ENCODE data around the gene AQP5.

The AQP5 gene

DNA sequence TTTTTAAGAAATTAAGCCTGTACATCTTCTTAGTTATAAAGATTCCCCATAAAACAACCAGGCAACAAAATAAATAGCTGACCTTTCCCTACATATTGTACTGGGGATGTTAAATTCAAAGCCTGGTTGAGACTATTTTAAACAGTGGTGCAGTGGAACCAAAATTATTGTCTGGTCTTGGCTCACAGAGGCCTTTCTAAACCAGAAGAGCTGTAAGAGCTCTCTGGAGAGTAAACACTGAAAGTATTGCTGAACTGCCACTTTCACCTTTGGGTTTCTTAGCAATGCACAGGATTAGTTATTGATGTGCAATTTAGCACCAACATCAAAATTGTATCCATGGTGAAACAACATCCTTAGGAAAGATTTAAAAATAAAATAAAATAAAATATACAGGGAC, 43.0 kb downstream of the AQP5 start:
- Histone ChIP-seq H3K4me1 (ENCODE audit: control insufficient read depth, low read depth, low read length) (no peaks in the 10 kb centered on the region), H3K9ac (ENCODE audit: low read length) (no peak overlapping the region), H3K27ac (ENCODE audit: low read length) (no peak overlapping the region), H3K4me3 (ENCODE audit: low read length) (no peak overlapping the region), H3K27me3 (ENCODE audit: control insufficient read depth, insufficient read depth, low read length) (no peaks in the 10 kb centered on the region), H3K36me3 (ENCODE audit: control insufficient read depth, low read depth, low read length) (peaks cover 63% of the 10 kb centered on the region), H3K9me3 (ENCODE audit: control insufficient read depth, low read depth, low read length) (no peaks in the 10 kb centered on the region)

- Histone ChIP-seq H3K36me3 (ENCODE audit: control insufficient read depth, low read depth, low read length) (peaks cover 65% of the 10 kb centered on the region), H3K4me1 (ENCODE audit: control insufficient read depth, low read depth, low read length) (no peaks in the 10 kb centered on the region), H3K9ac (ENCODE audit: low read length) (no peak overlapping the region)
These were observed 43.5 kb downstream of the AQP5 start for GRCh38 chr12:50005175-50005574.

GRCh38 chr12:50006280-50006679, 44.6 kb downstream of the AQP5 start:
- H3K9me3 ChIP-seq (ENCODE audit: control insufficient read depth, low read depth, low read length) = no peaks in the 10 kb centered on the region
- H3K4me3 ChIP-seq (ENCODE audit: low read length) = no peak overlapping the region
- no peak overlapping the region for H3K27ac ChIP-seq (ENCODE audit: low read length)
- no peaks in the 10 kb centered on the region for H3K4me1 ChIP-seq (ENCODE audit: control insufficient read depth, low read depth, low read length)
- H3K9ac ChIP-seq (ENCODE audit: low read length) = no peak overlapping the region
- peaks cover 54% of the 10 kb centered on the region for H3K36me3 ChIP-seq (ENCODE audit: control insufficient read depth, low read depth, low read length)
- no peaks in the 10 kb centered on the region for H3K27me3 ChIP-seq (ENCODE audit: control insufficient read depth, insufficient read depth, low read length)

More at GRCh38 chr12:50005175-50005574, 43.5 kb downstream of the AQP5 start:
- Histone ChIP-seq H3K27ac (ENCODE audit: low read length) (no peak overlapping the region), H3K9me3 (ENCODE audit: control insufficient read depth, low read depth, low read length) (no peaks in the 10 kb centered on the region), H3K4me3 (ENCODE audit: low read length) (no peak overlapping the region), H3K27me3 (ENCODE audit: control insufficient read depth, insufficient read depth, low read length) (no peaks in the 10 kb centered on the region)

GRCh38 chr12:50006754-50007442, 45.2 kb downstream of the AQP5 start:
- Histone ChIP-seq H3K27ac (ENCODE audit: low read length) (no peak overlapping the region), H3K36me3 (ENCODE audit: control insufficient read depth, low read depth, low read length) (peaks cover 48% of the 10 kb centered on the region), H3K4me3 (ENCODE audit: low read length) (no peak overlapping the region), H3K27me3 (ENCODE audit: control insufficient read depth, insufficient read depth, low read length) (no peaks in the 10 kb centered on the region), H3K9ac (ENCODE audit: low read length) (no peak overlapping the region), H3K9me3 (ENCODE audit: control insufficient read depth, low read depth, low read length) (no peaks in the 10 kb centered on the region), H3K4me1 (ENCODE audit: control insufficient read depth, low read depth, low read length) (no peaks in the 10 kb centered on the region)

DNA sequence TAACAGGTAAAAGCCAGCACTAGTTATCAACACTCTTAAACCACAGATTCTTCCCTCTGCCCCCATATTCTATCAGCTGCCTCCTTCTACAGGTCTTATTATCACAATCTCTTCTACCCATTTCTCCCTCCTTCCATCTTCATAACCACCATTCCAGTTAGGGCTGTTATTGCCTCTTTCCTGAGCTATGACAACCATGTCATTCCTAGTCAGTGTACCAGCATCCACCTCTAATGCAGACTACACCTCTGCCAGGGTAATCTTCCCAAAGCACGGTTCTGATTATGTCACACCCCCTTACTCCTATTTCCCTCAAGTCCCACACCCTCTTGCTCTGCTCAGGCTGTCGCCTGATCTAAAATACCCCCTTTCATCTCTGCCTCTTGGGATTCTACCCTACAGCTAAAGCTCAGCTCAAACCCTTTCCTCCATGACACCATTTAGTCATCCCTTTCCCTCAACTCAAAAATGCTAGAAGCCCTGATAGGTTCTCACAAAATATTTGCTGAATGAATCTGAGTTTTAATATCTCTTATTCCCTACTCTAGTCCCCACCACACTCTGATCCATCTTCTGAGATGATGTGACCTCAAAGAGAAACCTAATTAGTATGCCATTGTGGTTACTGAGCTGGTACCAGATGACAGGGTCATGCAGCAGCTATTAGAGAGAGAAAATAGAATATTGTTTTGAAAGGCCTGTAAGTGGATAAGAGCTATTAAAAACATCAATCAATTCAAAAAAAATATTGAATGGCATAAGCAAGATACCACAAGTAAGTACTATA, 51.9 kb downstream of the AQP5 start:
- no peaks in the 10 kb centered on the region for H3K4me1 ChIP-seq (ENCODE audit: control insufficient read depth, low read depth, low read length)
- H3K27ac ChIP-seq (ENCODE audit: low read length) = no peak overlapping the region
- no peak overlapping the region for H3K4me3 ChIP-seq (ENCODE audit: low read length)
- no peak overlapping the region for H3K9ac ChIP-seq (ENCODE audit: low read length)
- H3K9me3 ChIP-seq (ENCODE audit: control insufficient read depth, low read depth, low read length) = no peaks in the 10 kb centered on the region
- no peaks in the 10 kb centered on the region for H3K27me3 ChIP-seq (ENCODE audit: control insufficient read depth, insufficient read depth, low read length)
- peaks cover 12% of the 10 kb centered on the region for H3K36me3 ChIP-seq (ENCODE audit: control insufficient read depth, low read depth, low read length)

GRCh38 chr12:50014342-50014741, 52.7 kb downstream of the AQP5 start:
- H3K27me3 ChIP-seq (ENCODE audit: control insufficient read depth, insufficient read depth, low read length) = no peaks in the 10 kb centered on the region
- no peak overlapping the region for H3K27ac ChIP-seq (ENCODE audit: low read length)
- no peak overlapping the region for H3K9ac ChIP-seq (ENCODE audit: low read length)
- H3K4me3 ChIP-seq (ENCODE audit: low read length) = no peak overlapping the region
- no peaks in the 10 kb centered on the region for H3K4me1 ChIP-seq (ENCODE audit: control insufficient read depth, low read depth, low read length)
- peaks cover 12% of the 10 kb centered on the region for H3K36me3 ChIP-seq (ENCODE audit: control insufficient read depth, low read depth, low read length)
- H3K9me3 ChIP-seq (ENCODE audit: control insufficient read depth, low read depth, low read length) = no peaks in the 10 kb centered on the region

All from iPS-18a (cell line).